NCI-H2029 (cell line): Measurements from ENCODE around the gene AFTPH.
A peak's percentile ranks its signal among the peaks of the same experiment; 100 is the strongest.

Experiments used
- DNase-seq: peaks from one replicate; lab custom pipeline; 2025; lab: John Stamatoyannopoulos, UW

AFTPH gene

GRCh38 chr2:64593035-64593655 lies 69.0 kb downstream of the AFTPH start:
- no peak for DNase-seq

GRCh38 chr2:64594226-64594989 lies 70.3 kb downstream of the AFTPH start:
- DNase-seq, result no peak

GRCh38 chr2:64595397-64596176 lies 71.5 kb downstream of the AFTPH start:
- no peak for DNase-seq

- DNase-seq, result no peak
Measured at GRCh38 chr2:64598226-64598625, 74.1 kb downstream of the AFTPH start.

- no peak for DNase-seq
Measured at GRCh38 chr2:64599469-64599868, 75.3 kb downstream of the AFTPH start.

DNA sequence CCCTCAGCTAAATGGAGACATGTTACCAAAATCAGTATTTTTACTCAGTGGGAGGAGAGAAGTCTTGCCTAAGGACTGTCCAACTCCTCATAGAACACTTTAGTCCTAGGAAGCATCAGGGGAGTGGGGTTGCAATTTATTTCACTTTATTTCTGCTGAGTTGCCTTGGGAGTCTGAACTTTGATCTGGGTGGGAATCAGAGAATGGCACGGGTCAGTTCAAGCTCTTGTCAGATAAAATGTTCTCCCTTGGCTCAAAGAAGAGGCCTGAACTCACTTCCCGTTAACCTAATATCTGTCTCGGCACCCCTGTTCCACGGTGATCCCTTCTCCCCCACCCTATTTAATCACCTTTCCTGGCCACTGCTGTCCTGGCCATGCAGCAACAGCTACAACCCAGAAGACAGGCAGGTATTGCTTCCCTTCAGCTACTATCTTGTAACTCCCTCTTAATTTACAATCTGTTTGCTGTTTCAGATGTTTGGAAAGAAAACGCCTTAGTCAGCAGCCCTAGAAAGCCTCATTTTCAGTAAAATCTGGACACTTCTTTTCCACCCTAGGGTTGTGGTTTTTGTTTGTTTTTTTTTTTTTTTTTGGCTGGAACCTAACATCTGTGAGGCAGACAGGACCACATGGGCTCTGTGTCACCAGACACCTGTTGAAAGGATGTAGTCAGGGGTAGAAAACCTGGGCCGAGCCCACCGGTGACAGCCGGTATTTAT lies 77.1 kb downstream of the AFTPH start:
- no peak for DNase-seq

DNA sequence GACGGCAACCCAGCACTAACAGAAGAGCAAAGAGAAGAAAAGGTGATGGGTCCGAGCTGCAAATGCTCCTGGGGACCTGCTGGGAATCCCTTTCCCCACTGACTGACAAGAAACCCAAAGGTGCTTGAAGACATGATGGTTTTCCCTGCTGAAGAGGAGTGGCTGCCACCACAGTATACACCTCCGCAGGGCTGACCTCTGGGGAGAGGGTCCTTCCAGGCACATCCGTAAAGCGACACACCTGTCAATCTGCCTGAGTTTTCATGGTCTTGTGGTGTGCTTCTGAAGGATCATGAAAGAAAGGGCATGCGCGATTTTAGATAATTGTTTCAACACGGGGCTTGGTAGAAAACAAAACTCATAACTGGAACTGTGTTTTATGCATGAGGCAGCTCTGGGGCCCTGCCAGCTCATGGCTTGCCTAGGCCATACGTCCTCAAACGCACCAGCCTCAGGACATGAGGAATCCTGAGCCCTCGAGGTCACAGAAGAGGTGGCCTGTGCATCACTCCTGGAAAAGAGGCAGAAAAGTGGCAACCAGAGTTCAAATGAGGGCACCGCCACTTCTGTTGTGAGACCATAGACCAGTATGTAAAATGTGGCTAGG lies 77.8 kb downstream of the AFTPH start:
- DNase-seq, result no peak

DNA sequence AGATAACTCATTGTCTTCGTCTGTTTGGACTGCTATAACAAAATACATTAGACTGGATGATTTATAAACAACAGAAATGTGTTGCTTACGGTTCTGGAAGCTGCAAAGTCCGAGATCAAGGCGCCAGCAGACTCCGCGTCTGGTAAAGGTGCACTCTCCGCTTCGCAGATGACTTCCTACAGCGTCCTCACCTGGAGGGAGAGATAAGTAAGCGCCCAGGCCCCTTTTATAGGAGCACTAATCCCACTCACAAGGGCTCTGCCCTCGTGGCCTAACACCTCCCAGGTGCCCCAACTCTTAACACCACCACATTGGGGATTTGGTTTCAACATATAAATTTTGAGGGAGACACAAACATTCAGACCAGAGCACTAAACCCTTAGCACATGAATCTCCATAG lies 78.3 kb downstream of the AFTPH start:
- DNase-seq, result no peak

GRCh38 chr2:64604155-64604554 lies 80.0 kb downstream of the AFTPH start:
- no peak for DNase-seq

DNA sequence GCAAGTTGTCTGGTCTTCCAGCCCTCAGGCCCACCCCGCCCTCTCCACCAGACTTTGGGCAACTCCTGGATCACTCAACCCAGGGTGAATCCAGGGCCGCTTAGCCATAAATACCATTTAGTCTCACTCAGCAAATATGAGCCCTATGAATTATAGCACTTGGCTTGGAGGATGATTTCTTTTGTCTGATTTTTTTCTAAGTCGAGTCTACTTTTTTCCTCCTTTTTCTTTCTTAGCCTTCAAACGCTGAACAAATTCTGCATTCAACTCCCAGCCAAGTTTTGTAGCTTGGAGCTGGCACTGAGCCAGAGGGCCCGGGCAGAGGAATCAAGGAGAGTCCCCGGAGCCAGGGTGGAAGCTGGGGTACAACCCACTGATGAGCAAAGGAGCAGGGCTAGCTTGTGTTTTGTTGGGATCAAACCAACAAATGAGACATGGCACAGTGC lies 80.9 kb downstream of the AFTPH start:
- no peak for DNase-seq

- DNase-seq, result no peak
Measured at GRCh38 chr2:64605991-64606478, 81.9 kb downstream of the AFTPH start.

GRCh38 chr2:64606479-64607363 lies 82.6 kb downstream of the AFTPH start:
- DNase-seq, result no peak

DNA sequence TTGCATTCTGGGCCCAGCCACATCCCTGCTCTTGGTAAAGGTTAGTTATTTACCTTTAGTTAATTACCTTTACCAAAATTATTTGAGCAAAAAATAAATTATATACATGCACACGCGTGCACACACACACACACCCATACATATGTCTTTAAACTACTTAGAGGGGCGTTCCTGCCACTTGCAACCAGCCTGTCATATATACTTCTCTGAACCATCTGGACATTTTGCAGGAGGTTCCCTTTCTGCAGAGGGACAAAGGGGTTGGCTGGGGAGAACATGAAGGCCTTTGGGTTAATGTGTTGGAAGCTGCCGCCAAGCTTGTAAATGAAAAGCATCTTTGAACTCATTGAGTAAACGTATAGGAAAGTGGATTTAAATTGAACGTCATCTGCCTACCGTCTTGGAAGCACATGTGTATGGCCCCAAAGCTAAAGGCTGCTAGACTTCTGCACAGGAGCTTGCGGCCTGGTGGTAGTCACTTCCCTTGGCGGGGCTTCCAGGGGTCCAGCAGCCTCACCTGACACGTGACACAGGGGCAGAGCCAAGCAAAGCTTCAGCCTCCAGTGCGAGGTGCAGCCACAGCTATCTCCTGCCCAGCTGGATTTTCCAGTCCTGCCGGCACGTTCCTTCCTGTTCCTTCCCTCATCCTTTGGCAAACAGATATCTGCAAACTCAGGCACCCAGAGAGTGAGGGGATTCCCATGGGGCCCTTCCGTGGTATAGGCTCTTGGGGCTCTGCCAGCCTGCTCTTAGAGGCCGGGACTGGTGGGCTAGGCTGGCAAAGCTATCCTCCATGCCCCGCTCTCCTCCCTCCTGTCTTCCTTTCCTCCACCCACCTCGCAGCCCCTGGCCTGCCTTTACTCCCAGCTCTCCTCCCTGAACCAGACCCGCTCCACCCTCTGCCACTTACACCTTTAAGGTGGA lies 83.5 kb downstream of the AFTPH start:
- DNase-seq, result no peak

DNA sequence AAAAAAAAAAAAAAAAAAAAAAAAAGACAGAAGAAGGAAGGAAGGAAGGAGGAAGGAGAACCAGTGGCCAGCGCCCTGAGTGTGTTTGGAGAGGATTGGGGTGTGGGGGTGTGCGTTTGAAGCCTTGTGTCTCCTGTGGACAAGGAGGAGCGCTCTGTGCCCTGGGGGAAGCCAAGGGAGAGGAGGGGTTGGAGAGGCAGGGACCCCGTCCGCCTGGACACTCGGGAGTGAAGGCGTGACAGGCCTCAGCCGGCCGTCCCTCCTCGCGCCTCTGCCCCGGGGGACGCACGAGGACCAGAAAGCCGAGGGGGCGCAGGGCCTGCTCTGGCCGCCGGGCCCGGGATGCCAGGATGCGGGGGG lies 84.7 kb downstream of the AFTPH start:
- no peak for DNase-seq

GRCh38 chr2:64609227-64609941 lies 85.3 kb downstream of the AFTPH start:
- DNase-seq, result peak; percentile 51

DNA sequence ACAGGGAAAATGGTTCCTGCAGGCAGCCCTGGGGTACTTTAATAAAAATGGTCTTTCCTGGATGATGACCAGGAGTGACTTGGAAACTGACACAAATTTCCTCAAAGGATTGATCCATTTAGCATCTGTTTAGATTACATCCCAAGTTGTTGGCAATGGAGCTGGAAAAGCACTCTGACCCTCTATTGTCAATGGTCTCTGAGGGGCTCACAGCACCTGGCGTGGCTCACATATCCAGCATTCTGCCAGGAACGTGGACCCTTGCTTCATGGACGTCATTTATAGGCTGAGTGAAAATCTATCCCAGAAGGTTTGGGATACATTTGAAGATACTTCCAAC lies 85.8 kb downstream of the AFTPH start:
- no peak for DNase-seq

DNA sequence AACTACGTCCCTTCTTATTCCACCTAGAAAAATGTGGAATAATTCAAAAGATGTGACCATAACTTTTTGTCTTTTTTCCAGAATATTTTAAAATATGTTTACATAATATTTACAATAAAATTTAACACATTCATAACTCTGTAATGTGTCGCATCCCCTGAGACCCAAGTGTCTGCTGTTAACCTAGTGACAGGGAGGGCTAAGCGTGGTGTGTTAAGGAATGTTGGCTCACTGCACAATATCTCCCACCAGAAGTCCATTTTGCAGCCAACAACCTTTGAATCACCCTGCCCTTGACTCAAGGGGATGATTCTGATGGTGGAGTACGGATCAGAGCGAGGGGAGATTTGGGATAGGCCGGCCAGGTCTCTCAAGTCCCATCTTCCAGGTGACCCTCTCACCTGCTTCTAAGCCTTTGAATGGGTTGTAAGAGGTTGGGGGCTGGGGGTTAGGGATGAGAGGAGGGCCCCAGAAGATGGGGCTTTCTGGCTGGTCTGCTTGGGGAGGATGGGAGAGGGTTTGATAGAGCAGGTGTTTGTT lies 86.3 kb downstream of the AFTPH start:
- no peak for DNase-seq

DNA sequence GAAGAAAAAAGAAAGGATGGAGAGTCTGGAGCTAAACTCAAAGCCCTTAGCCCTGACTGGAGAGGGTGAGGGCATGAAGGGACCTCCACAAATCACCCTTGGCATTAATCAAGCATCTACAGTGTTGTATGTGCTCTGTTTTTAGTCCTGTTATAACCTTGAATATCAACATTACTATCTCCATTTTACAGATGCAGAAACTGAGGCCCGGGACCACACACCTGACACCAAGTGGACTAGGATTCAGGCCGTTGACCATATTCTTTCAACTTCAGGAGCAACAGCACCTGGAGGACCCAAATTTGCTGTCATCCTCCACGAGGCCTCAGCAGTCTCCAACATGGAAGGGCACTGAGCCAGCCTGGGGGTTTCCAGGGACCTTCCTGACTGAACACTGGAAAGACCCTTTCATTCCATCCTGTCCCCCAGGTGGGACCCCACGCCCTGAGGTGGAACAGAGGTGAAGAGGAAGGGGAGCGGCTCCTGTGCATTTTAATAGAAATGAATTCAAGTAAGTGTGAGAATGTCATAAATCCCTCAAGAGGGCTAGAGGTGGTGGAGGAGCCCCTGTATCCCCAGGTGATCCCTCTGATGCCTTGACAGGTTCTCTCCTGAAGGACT lies 88.6 kb downstream of the AFTPH start:
- DNase-seq, result no peak
